ENCODE measurements around the gene MMP2. TPM values are rescaled to one million over a fixed set of nuclear protein-coding genes. Genes with fewer than 3 reads are reported as not detected.

MMP2 gene
- total RNA-seq, 1 experiment from 2014 or later = 1.5 TPM

- no peak for TF ChIP-seq SP1 (IDR thresholded peaks at IDR 0.05; ENCODE audit: low read depth)
Observed at GRCh38 chr16:55542459-55543082, 63.6 kb downstream of the MMP2 start (continued).

DNA sequence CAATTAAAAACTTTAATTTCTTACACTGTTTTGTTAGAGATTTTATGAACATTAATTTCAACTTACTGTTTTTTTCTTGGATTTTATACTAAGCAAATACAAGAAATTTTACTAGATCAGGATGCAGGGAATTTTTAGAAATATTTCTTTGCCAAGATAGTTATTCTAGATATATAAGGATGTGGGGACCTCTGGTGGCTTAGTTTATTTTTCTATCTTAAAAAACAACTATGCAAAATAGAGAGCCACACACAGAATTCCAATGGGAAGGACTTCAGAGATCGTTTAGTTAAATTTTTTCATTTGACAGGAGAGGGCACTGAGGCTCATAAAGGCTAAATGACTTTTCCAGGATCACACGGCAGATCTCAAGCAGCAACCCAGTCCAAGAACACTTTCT, 64.5 kb downstream of the MMP2 start:
- H3K27ac ChIP-seq (ENCODE audit: low read depth, low read length) = no peak overlapping the region
- TF ChIP-seq JUND (IDR thresholded peaks at IDR 0.05) (no peak), SIN3A (IDR thresholded peaks at IDR 0.05; ENCODE audit: low read depth) (no peak), RAD21 (IDR thresholded peaks at IDR 0.05; ENCODE audit: low read depth) (peak; percentile 61)
- TF ChIP-seq, protein P1, sequence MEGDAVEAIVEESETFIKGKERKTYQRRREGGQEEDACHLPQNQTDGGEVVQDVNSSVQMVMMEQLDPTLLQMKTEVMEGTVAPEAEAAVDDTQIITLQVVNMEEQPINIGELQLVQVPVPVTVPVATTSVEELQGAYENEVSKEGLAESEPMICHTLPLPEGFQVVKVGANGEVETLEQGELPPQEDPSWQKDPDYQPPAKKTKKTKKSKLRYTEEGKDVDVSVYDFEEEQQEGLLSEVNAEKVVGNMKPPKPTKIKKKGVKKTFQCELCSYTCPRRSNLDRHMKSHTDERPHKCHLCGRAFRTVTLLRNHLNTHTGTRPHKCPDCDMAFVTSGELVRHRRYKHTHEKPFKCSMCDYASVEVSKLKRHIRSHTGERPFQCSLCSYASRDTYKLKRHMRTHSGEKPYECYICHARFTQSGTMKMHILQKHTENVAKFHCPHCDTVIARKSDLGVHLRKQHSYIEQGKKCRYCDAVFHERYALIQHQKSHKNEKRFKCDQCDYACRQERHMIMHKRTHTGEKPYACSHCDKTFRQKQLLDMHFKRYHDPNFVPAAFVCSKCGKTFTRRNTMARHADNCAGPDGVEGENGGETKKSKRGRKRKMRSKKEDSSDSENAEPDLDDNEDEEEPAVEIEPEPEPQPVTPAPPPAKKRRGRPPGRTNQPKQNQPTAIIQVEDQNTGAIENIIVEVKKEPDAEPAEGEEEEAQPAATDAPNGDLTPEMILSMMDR (IDR thresholded peaks at IDR 0.05 in 2 of 3, conservative IDR thresholded peaks at IDR 0.05 in 1 of 3; ENCODE audit: borderline replicate concordance in 1 of 3, insufficient read depth in 1 of 3, low read depth in 2 of 3, low read length in 2 of 3) = peak in 2 of 3 experiments; percentile 33 to 82; a peak in 4 of 6 replicates
- intact Hi-C loops (cut with micrococcal nuclease) = loop anchor here (1.0 to 5.0 kb wide), 4 partner anchors 49 to 299 kb away; no protein-coding TSS in a partner anchor
- no peaks in the 10 kb centered on the region for H3K9me3 ChIP-seq (ENCODE audit: control insufficient read depth in 1 of 2, insufficient read depth in 1 of 2, low read depth in 1 of 2, low read length in 2 of 2)
- no peaks in the 10 kb centered on the region for H3K79me2 ChIP-seq (ENCODE audit: insufficient read depth, low read length)
- no peak overlapping the region for H2AFZ ChIP-seq (ENCODE audit: low read depth, low read length, poor library complexity, severe bottlenecking)
- RAD21 ChIA-PET (ENCODE audit: low non-redundant PET in 1 of 2, low total read pairs in 2 of 2, uncharacterized antibody in 2 of 2, unreplicated experiment in 2 of 2) = interaction anchor here in 1 of 2 experiments (2.7 kb wide), 1 partner anchor 79 kb away, joined by 10 read pairs; no protein-coding TSS in a partner anchor
- H3K4me3 ChIP-seq (replicated peaks in 1 of 2; ENCODE audit: low read depth in 1 of 2, low read length in 2 of 2) = no peak overlapping the region
- no peaks in the 10 kb centered on the region for H3K27me3 ChIP-seq (ENCODE audit: insufficient read depth, low read length)
- H3K9me2 ChIP-seq (ENCODE audit: insufficient read depth) = no peaks in the 10 kb centered on the region
- ATAC-seq (no peak; the same call in 1 of the 2 replicates), DNase-seq (ENCODE audit: low read depth, low spot score) (no peak)
- CTCF ChIA-PET = interaction anchor here (0.7 to 3.7 kb wide), 5 partner anchors 41 to 158 kb away, joined by 3 to 45 read pairs (median 4); no protein-coding TSS in a partner anchor
- peaks cover 0 to 5% of the 10 kb centered on the region in 2 experiments; a peak in 1 of 4 replicates for H3K4me1 ChIP-seq (ENCODE audit: control insufficient read depth in 1 of 2, insufficient read depth in 2 of 2, low read length in 2 of 2)
- H4K20me1 ChIP-seq (ENCODE audit: insufficient read depth) = no peaks in the 10 kb centered on the region
- H3K36me3 ChIP-seq (ENCODE audit: control insufficient read depth in 1 of 2, insufficient read depth in 2 of 2, low read length in 2 of 2) = no peaks in the 10 kb centered on the region; a peak in 1 of 4 replicates
- no peak overlapping the region for H3K4me2 ChIP-seq (ENCODE audit: low read length)
- POLR2A ChIA-PET = no interaction called here
- BruUV-seq (replicated peaks) = no TSS peak
- H3K9ac ChIP-seq (ENCODE audit: low read length) = no peak overlapping the region
